Measurements from ENCODE around the gene MYH11. TPM values are rescaled to one million over a fixed set of nuclear protein-coding genes. Genes with fewer than 3 reads are reported as not detected.
A peak's percentile ranks its signal among the peaks of the same experiment; 100 is the strongest.

The MYH11 gene
- total and polyA plus RNA-seq, 2 of the 13 experiments (the other 11 are each of a cell fraction or from before 2014, with no cell fraction given): not detected

- peak; percentile 70 for TF ChIP-seq UBTF (CRISPR knock-in tag; IDR thresholded peaks at IDR 0.05)
- no peak for TF ChIP-seq ZKSCAN5 (CRISPR knock-in tag; IDR thresholded peaks at IDR 0.05)
- TF ChIP-seq ZNF101 (CRISPR knock-in tag; IDR thresholded peaks at IDR 0.05; ENCODE audit: borderline replicate concordance, low read depth): no peak; the same call in 1 of the 2 replicates
- TF ChIP-seq MZF1 (CRISPR knock-in tag; IDR thresholded peaks at IDR 0.05; ENCODE audit: borderline replicate concordance): 0 out of 2 replicates have a peak, but pooled peaks have one; percentile 68
- TF ChIP-seq ZNF354B (CRISPR knock-in tag; IDR thresholded peaks at IDR 0.05): peak; percentile 76; the same call in 1 of the 2 replicates
- peak; percentile 88; the same call in 1 of the 2 replicates for TF ChIP-seq TSC22D2 (CRISPR knock-in tag; IDR thresholded peaks at IDR 0.05; ENCODE audit: borderline replicate concordance)
- no peak for TF ChIP-seq SUZ12 (IDR thresholded peaks at IDR 0.05; ENCODE audit: low read depth, low read length)
- no peak for TF ChIP-seq BRF2 (CRISPR knock-in tag; IDR thresholded peaks at IDR 0.05)
- TF ChIP-seq PITX1 (CRISPR knock-in tag; IDR thresholded peaks at IDR 0.05): peak; percentile 96
- no peak for TF ChIP-seq SYNCRIP (IDR thresholded peaks at IDR 0.05; ENCODE audit: insufficient read depth, low read depth, low read length)
- TF ChIP-seq U2AF2 (IDR thresholded peaks at IDR 0.05; ENCODE audit: low read depth, low read length): 0 out of 2 replicates have a peak, but pooled peaks have one; percentile 27
- TF ChIP-seq FOXK2 (IDR thresholded peaks at IDR 0.05): peak; percentile 95
- TF ChIP-seq ZBTB46 (CRISPR knock-in tag; IDR thresholded peaks at IDR 0.05; ENCODE audit: borderline replicate concordance): no peak
- TF ChIP-seq JUNB (CRISPR knock-in tag; IDR thresholded peaks at IDR 0.05; ENCODE audit: borderline replicate concordance): no peak
- TF ChIP-seq ZBTB39 (CRISPR knock-in tag; IDR thresholded peaks at IDR 0.05): no peak
- TF ChIP-seq ZNF556 (CRISPR knock-in tag; IDR thresholded peaks at IDR 0.05; ENCODE audit: borderline replicate concordance): peak; percentile 97
- no peak for TF ChIP-seq ZNF34 (CRISPR knock-in tag; IDR thresholded peaks at IDR 0.05; ENCODE audit: borderline replicate concordance)
- peak; percentile 74; the same call in 1 of the 2 replicates for TF ChIP-seq ZNF33A (CRISPR knock-in tag; IDR thresholded peaks at IDR 0.05; ENCODE audit: borderline replicate concordance)
- peak; percentile 100 for TF ChIP-seq CBX5 (CRISPR knock-in tag; IDR thresholded peaks at IDR 0.05; ENCODE audit: borderline replicate concordance)
- 0 out of 2 replicates have a peak, but pooled peaks have one; percentile 94 for TF ChIP-seq STAT5B (CRISPR knock-in tag; IDR thresholded peaks at IDR 0.05)
- TF ChIP-seq DMAP1 (CRISPR knock-in tag; IDR thresholded peaks at IDR 0.05): peak; percentile 98
- no peak for TF ChIP-seq MTF2 (CRISPR knock-in tag; IDR thresholded peaks at IDR 0.05; ENCODE audit: borderline replicate concordance)
- TF ChIP-seq ATF3 (CRISPR knock-in tag; IDR thresholded peaks at IDR 0.05): peak; percentile 98
These were observed 184.2 kb downstream of the MYH11 start (continued) for GRCh38 chr16:15672514-15673167.

All from HepG2 (cell line).